H1 (cell line): ENCODE data around the gene TTC9. TPM values are rescaled to one million over a fixed set of nuclear protein-coding genes. Genes with fewer than 3 reads are reported as not detected.
A peak's percentile ranks its signal among the peaks of the same experiment; 100 is the strongest.

Source experiments
- CTCF ChIA-PET: fragments of 300-600 bp; sonication (Branson Sonifier 250); formaldehyde crosslinking; loops from one replicate; lab custom pipeline; 2021; ENCODE audit not compliant: partially characterized antibody; lab: Charles Lee
- POLR2A ChIA-PET: fragments of 300-600 bp; sonication (Branson Sonifier 250); formaldehyde crosslinking; loops from one replicate; lab custom pipeline; 2021; ENCODE audit warnings: inconsistent platforms; ENCODE audit not compliant: partially characterized antibody; lab: Charles Lee
- DNase-seq, 2 experiments: peaks; one replicate each; pipeline versions ENCODE4 v3.0.0 to v3.0.0-alpha.2; 2010 to 2022; ENCODE audit warnings: low spot score in 2 of 2, low read depth in 1 of 2, mixed read lengths in 1 of 2
- FAIRE-seq: peaks from 2 replicates; lab custom pipeline; 2011; peaks lifted over from hg19 to GRCh38; lab: Jason Lieb, UNC
- H2AFZ ChIP-seq: 2 replicates; pipeline ENCODE4 v1.8.1; 2012; ENCODE audit warnings: low read length, inconsistent platforms
- H2AK5ac ChIP-seq: 2 replicates; pipeline ENCODE4 v1.6.1; 2013; ENCODE audit warnings: low read depth, low read length
- H2BK120ac ChIP-seq: replicated peaks from 2 replicates; pipeline ENCODE3; 2013; ENCODE audit warnings: low read depth, low read length, inconsistent platforms
- H2BK12ac ChIP-seq: 2 replicates; pipeline ENCODE4 v1.6.1; 2013; ENCODE audit warnings: low read depth, low read length
- H2BK15ac ChIP-seq: 2 replicates; pipeline ENCODE4 v1.6.1; 2013; ENCODE audit warnings: low read length
- H2BK20ac ChIP-seq: 2 replicates; pipeline ENCODE4 v1.6.1; 2013; ENCODE audit warnings: low read length
- H2BK5ac ChIP-seq: 2 replicates; pipeline ENCODE4 v1.6.1; 2013; ENCODE audit warnings: low read depth, low read length
- H3K14ac ChIP-seq: 2 replicates; pipeline ENCODE4 v1.6.1; 2013; ENCODE audit warnings: inconsistent platforms; ENCODE audit not compliant: insufficient read length
- H3K18ac ChIP-seq: 2 replicates; pipeline ENCODE4 v1.6.1; 2013; ENCODE audit warnings: low read length; ENCODE audit errors: extremely low read depth
- H3K23ac ChIP-seq: 2 replicates; pipeline ENCODE4 v1.6.1; 2013; ENCODE audit warnings: inconsistent platforms; ENCODE audit not compliant: insufficient read length
- H3K23me2 ChIP-seq: 2 replicates; pipeline ENCODE4 v1.6.1; 2013; ENCODE audit warnings: low read depth, low read length
- H3K27ac ChIP-seq: 2 replicates; pipeline ENCODE4 v1.6.1; 2011; ENCODE audit warnings: low read depth, low read length, inconsistent platforms
- H3K27me3 ChIP-seq, 4 experiments: replicated peaks in 1 of 4; 1 replicate in 1 of 4; 2 replicates in 3 of 4; pipeline versions ENCODE4 v1.6.1 to v1.8.1; 2011 to 2013; ENCODE audit warnings: low read length in 3 of 4, mild to moderate bottlenecking in 3 of 4, inconsistent platforms in 2 of 4, mixed read lengths in 2 of 4, moderate library complexity in 1 of 4; ENCODE audit not compliant: control insufficient read depth in 3 of 4, insufficient read depth in 3 of 4; ENCODE audit errors: extremely low read depth in 1 of 4
- H3K36me3 ChIP-seq, 4 experiments: 2 replicates each; pipeline versions ENCODE4 v1.6.1 to v1.8.1; 2011 to 2013; ENCODE audit warnings: mild to moderate bottlenecking in 4 of 4, low read length in 3 of 4, moderate library complexity in 2 of 4, control low read depth in 1 of 4, inconsistent platforms in 1 of 4; ENCODE audit not compliant: insufficient read depth in 4 of 4, control insufficient read depth in 2 of 4
- H3K4ac ChIP-seq: replicated peaks from 2 replicates; pipeline ENCODE3; 2013; ENCODE audit warnings: low read length, low read depth, mixed read lengths, inconsistent platforms; ENCODE audit not compliant: insufficient read length
- H3K4me1 ChIP-seq, 4 experiments: replicated peaks in 1 of 4; 1 replicate in 1 of 4; 2 replicates in 3 of 4; pipeline versions ENCODE4 v1.6.1 to v1.8.1; 2011 to 2013; ENCODE audit warnings: low read length in 3 of 4, inconsistent platforms in 2 of 4, mixed read lengths in 1 of 4; ENCODE audit not compliant: insufficient read depth in 4 of 4, control insufficient read depth in 3 of 4
- H3K4me2 ChIP-seq, 2 experiments: 2 replicates each; pipeline versions ENCODE4 v1.6.1 to v1.8.1; 2011 to 2013; ENCODE audit warnings: low read depth in 2 of 2, low read length in 2 of 2, control low read depth in 1 of 2, inconsistent platforms in 1 of 2, mild to moderate bottlenecking in 1 of 2; ENCODE audit not compliant: insufficient read depth in 1 of 2
- H3K4me3 ChIP-seq, 4 experiments: fragments of 200-600, 300-600 bp in 1 of 4; sonication (generic), shearing (Covaris generic), sonication (Bioruptor Twin) in 1 of 4; 2 replicates each; pipeline versions ENCODE4 v1.5.1 to v1.8.1; 2011 to 2016; ENCODE audit warnings: low read length in 4 of 4, low read depth in 3 of 4, control low read depth in 2 of 4, inconsistent platforms in 2 of 4, mild to moderate bottlenecking in 2 of 4, mixed read lengths in 1 of 4, moderate library complexity in 1 of 4; ENCODE audit not compliant: insufficient read depth in 2 of 4; ENCODE audit errors: extremely low read depth in 1 of 4
- H3K56ac ChIP-seq: replicated peaks from 2 replicates; pipeline ENCODE3; 2013; ENCODE audit warnings: low read depth, mild to moderate bottlenecking, mixed read lengths, low read length, inconsistent platforms; ENCODE audit not compliant: insufficient read length
- H3K79me1 ChIP-seq: 2 replicates; pipeline ENCODE4 v1.6.1; 2013; ENCODE audit warnings: low read depth, low read length, control low read depth
- H3K79me2 ChIP-seq, 2 experiments: 2 replicates each; pipeline versions ENCODE4 v1.6.1 to v1.8.1; 2012 to 2013; ENCODE audit warnings: low read length in 2 of 2, mild to moderate bottlenecking in 2 of 2, inconsistent platforms in 1 of 2; ENCODE audit not compliant: insufficient read depth in 2 of 2, control insufficient read depth in 1 of 2
- H3K9ac ChIP-seq, 4 experiments: replicated peaks in 1 of 4; 1 replicate in 1 of 4; 2 replicates in 3 of 4; pipeline versions ENCODE4 v1.6.1 to v1.8.1; 2011 to 2013; ENCODE audit warnings: low read depth in 3 of 4, low read length in 3 of 4, control low read depth in 2 of 4, mild to moderate bottlenecking in 2 of 4, moderate library complexity in 2 of 4, inconsistent platforms in 1 of 4; ENCODE audit errors: extremely low read depth in 1 of 4
- H3K9me3 ChIP-seq, 2 experiments: 2 replicates each; pipeline versions ENCODE4 v1.6.1 to v1.8.1; 2012 to 2013; ENCODE audit warnings: mild to moderate bottlenecking in 2 of 2, moderate library complexity in 2 of 2, control low read depth in 1 of 2, inconsistent platforms in 1 of 2, low read depth in 1 of 2, low read length in 1 of 2, mixed read lengths in 1 of 2; ENCODE audit not compliant: insufficient read depth in 2 of 2
- H4K20me1 ChIP-seq, 2 experiments: replicated peaks in 1 of 2; 2 replicates each; pipeline versions ENCODE3 to v1.8.1; 2011 to 2013; ENCODE audit warnings: inconsistent platforms in 2 of 2, low read length in 2 of 2, mild to moderate bottlenecking in 1 of 2; ENCODE audit not compliant: insufficient read depth in 2 of 2, control insufficient read depth in 1 of 2
- H4K5ac ChIP-seq: 2 replicates; pipeline ENCODE4 v1.6.1; 2013; ENCODE audit warnings: low read length, low read depth, mixed read lengths, inconsistent platforms; ENCODE audit not compliant: insufficient read length
- H4K8ac ChIP-seq: 2 replicates; pipeline ENCODE4 v1.8.0; 2013; ENCODE audit warnings: mild to moderate bottlenecking, moderate library complexity, low read length, inconsistent platforms; ENCODE audit not compliant: insufficient read depth; ENCODE audit errors: extremely low read depth
- H4K91ac ChIP-seq: replicated peaks from 2 replicates; pipeline ENCODE3; 2013; ENCODE audit warnings: low read length, mixed read lengths, inconsistent platforms; ENCODE audit not compliant: insufficient read length
- CHD2 ChIP-seq: IDR thresholded peaks from 2 replicates; pipeline ENCODE4 v1.6.1; 2012; ENCODE audit warnings: low read length, improper control_type of control experiment
- EGR1 ChIP-seq: IDR thresholded peaks from 2 replicates; pipeline ENCODE4 v1.6.1; 2011; ENCODE audit warnings: low read depth, low read length, borderline replicate concordance
- KDM4A ChIP-seq: IDR thresholded peaks from one replicate; pipeline ENCODE4 v1.7.1; 2012; ENCODE audit warnings: low read depth, mild to moderate bottlenecking, moderate library complexity, low read length, inconsistent platforms; ENCODE audit not compliant: severe bottlenecking
- NRF1 ChIP-seq: IDR thresholded peaks from 2 replicates; pipeline ENCODE4 v1.6.1; 2011; ENCODE audit warnings: mild to moderate bottlenecking, low read depth, low read length, improper control_type of control experiment
- RAD21 ChIP-seq, 2 experiments: IDR thresholded peaks in 1 of 2; conservative IDR thresholded peaks in 1 of 2; 2 replicates each; pipeline ENCODE4 v1.6.1; 2011; ENCODE audit warnings: low read depth in 2 of 2, low read length in 2 of 2, improper control_type of control experiment in 1 of 2, inconsistent platforms in 1 of 2, mild to moderate bottlenecking in 1 of 2, moderate library complexity in 1 of 2
- RXRA ChIP-seq: IDR thresholded peaks from 2 replicates; pipeline ENCODE4 v1.6.1; 2011; ENCODE audit warnings: low read depth, mild to moderate bottlenecking, low read length, moderate library complexity; ENCODE audit not compliant: insufficient read depth
- SAP30 ChIP-seq: fragments of 300-600 bp; sonication (generic); IDR thresholded peaks from 2 replicates; pipeline ENCODE4 v1.7.1; 2012; ENCODE audit warnings: low read length, moderate library complexity, mild to moderate bottlenecking, inconsistent platforms; ENCODE audit not compliant: insufficient read depth, insufficient replicate concordance
- WGBS, 2 experiments: shearing (Covaris generic) in 1 of 2; methylation state at CpG; one replicate each; pipeline versions ENCODE4 v1.1.6 to v1.1.7; 2013 to 2015; ENCODE audit warnings: low lambda C conversion rate in 2 of 2, mixed read lengths in 2 of 2, inconsistent platforms in 1 of 2, low coverage in 1 of 2, missing lambda C conversion rate in 1 of 2; ENCODE audit not compliant: insufficient replicate concordance in 2 of 2, insufficient coverage in 1 of 2, insufficient read length in 1 of 2; ENCODE audit errors: extremely low coverage in 1 of 2, missing lambda C conversion rate in 1 of 2; 5-methylcytosine and 5-hydroxymethylcytosine counted together
- polyA plus RNA-seq, 7 experiments: library from polyadenylated mRNA; depleted of rRNA in 3 of 7; stranded (reverse) in 5 of 7; unstranded in 2 of 7; fragments of >200 nt in 5 of 7; fragments of 200-250 nt in 2 of 7; gene quantifications; 1 replicate in 5 of 7; 2 replicates in 1 of 7; 4 replicates in 1 of 7; pipeline versions ENCODE4 v1.2.1 to v1.2.3, GENCODE V29; 2011 to 2013; ENCODE audit warnings: missing spikeins in 2 of 7, mixed read lengths in 2 of 7
- total RNA-seq: library from RNA; stranded (reverse); fragmentation: NEBNext Ultra II Directional; extraction: Animal tissue kit (Norgen Biotek cat#: 25700); gene quantifications from 2 replicates; pipeline ENCODE4 v1.2.1, GENCODE V29; 2021
- TF ChIP-seq, protein P1 (sequence below): IDR thresholded peaks from 2 replicates; pipeline ENCODE4 v1.6.1; 2011; ENCODE audit warnings: low read length, improper control_type of control experiment

The TTC9 gene
- total and polyA plus RNA-seq, 2 of the 8 experiments (the other 6 are each of a cell fraction or from before 2014, with no cell fraction given) = 21.0 to 29.5 TPM

- Histone ChIP-seq H2BK120ac (peak overlapping the region; percentile 2), H3K4me1 (peaks cover 20 to 42% (median 33%) of the 10 kb centered on the region in 4 experiments), H3K18ac (peak overlapping the region; percentile 79), H3K79me2 (no peaks in the 10 kb centered on the region), H4K5ac (no peak overlapping the region), H2BK12ac (peak overlapping the region; percentile 96), H2BK15ac (no peak overlapping the region), H3K27me3 (no peaks in the 10 kb centered on the region), H3K36me3 (no peaks in the 10 kb centered on the region), H3K14ac (no peak overlapping the region), H3K23ac (no peak overlapping the region), H4K91ac (peak overlapping the region; percentile 86), H2BK20ac (peak overlapping the region; percentile 98), H3K56ac (no peak overlapping the region), H3K4ac (peak overlapping the region; percentile 16), H3K27ac (peak overlapping the region; percentile 69; the same call in 1 of the 2 replicates), H4K8ac (no peak overlapping the region), H3K9ac (no peak overlapping the region), H2AK5ac (peak overlapping the region; percentile 56), H3K79me1 (no peaks in the 10 kb centered on the region), H4K20me1 (no peaks in the 10 kb centered on the region), H3K9me3 (no peaks in the 10 kb centered on the region), H3K4me2 (no peak overlapping the region; a peak in 1 of 4 replicates), H3K4me3 (0 out of 8 replicates have a peak overlapping the region, but pooled peaks of 1 of the 4 experiments have one; percentile 27), H2BK5ac (peak overlapping the region; percentile 72; the same call in 1 of the 2 replicates), H3K23me2 (peaks cover 2% of the 10 kb centered on the region; the same call in 1 of the 2 replicates), H2AFZ (no peak overlapping the region; the same call in 1 of the 2 replicates)
- no peak for FAIRE-seq
- CTCF ChIA-PET = interaction anchor here (0.7 to 12.1 kb wide), 10 partner anchors 8 to 108 kb away, joined by 3 to 154 read pairs (median 6); no protein-coding TSS in a partner anchor
- no peak for DNase-seq
- 80% methylated on average over 8 of the region's 8 CpGs; no CpG with 5 or more reads in 1 of the 2 experiments for WGBS, 2 experiments
- POLR2A ChIA-PET = interaction anchor here (1.0 to 4.8 kb wide), 15 partner anchors 11 to 197 kb away, joined by 3 to 43 read pairs (median 9); partner anchors contain the start of genes MAP3K9, PCNX1 and TTC9
- TF ChIP-seq NRF1 (no peak), CHD2 (no peak), SAP30 (no peak), EGR1 (no peak), RAD21 (IDR thresholded peaks at IDR 0.05 in 1 of 2, conservative IDR thresholded peaks at IDR 0.05 in 1 of 2; ENCODE audit: low read depth in 2 of 2, low read length in 2 of 2) (no peak), KDM4A (no peak), RXRA (no peak)
- TF ChIP-seq, protein P1, sequence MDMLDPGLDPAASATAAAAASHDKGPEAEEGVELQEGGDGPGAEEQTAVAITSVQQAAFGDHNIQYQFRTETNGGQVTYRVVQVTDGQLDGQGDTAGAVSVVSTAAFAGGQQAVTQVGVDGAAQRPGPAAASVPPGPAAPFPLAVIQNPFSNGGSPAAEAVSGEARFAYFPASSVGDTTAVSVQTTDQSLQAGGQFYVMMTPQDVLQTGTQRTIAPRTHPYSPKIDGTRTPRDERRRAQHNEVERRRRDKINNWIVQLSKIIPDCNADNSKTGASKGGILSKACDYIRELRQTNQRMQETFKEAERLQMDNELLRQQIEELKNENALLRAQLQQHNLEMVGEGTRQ = no peak
These were observed 68.1 kb downstream of the TTC9 start for GRCh38 chr14:70709726-70710382.
